ENCODE results near the gene DUSP28.

DUSP28 gene

GRCh38 chr2:240571314-240571973 lies 11.3 kb downstream of the DUSP28 start:
- Histone ChIP-seq H3K27ac (no peak overlapping the region), H3K4me3 (ENCODE audit: low read depth, low read length) (no peak overlapping the region), H3K36me3 (no peaks in the 10 kb centered on the region; the same call in 1 of the 2 replicates), H3K9me3 (ENCODE audit: severe bottlenecking) (no peaks in the 10 kb centered on the region), H3K27me3 (ENCODE audit: insufficient read depth, low read depth, severe bottlenecking) (no peaks in the 10 kb centered on the region)
- no peak for DNase-seq
- TF ChIP-seq CTCF (IDR thresholded peaks at IDR 0.05; ENCODE audit: low read depth, low read length), result no peak

GRCh38 chr2:240572141-240573031 lies 12.2 kb downstream of the DUSP28 start:
- DNase-seq, result no peak
- no peak for TF ChIP-seq CTCF (IDR thresholded peaks at IDR 0.05; ENCODE audit: low read depth, low read length)
- no peaks in the 10 kb centered on the region for H3K9me3 ChIP-seq (ENCODE audit: severe bottlenecking)
- H3K27ac ChIP-seq, result no peak overlapping the region
- peaks cover 8% of the 10 kb centered on the region; the same call in 1 of the 2 replicates for H3K36me3 ChIP-seq
- no peak overlapping the region for H3K4me3 ChIP-seq (ENCODE audit: low read depth, low read length)
- H3K27me3 ChIP-seq (ENCODE audit: insufficient read depth, low read depth, severe bottlenecking), result no peaks in the 10 kb centered on the region

- H3K27ac ChIP-seq, result no peak overlapping the region
- no peak overlapping the region for H3K4me3 ChIP-seq (ENCODE audit: low read depth, low read length)
- no peak for TF ChIP-seq CTCF (IDR thresholded peaks at IDR 0.05; ENCODE audit: low read depth, low read length)
- H3K36me3 ChIP-seq, result peaks cover 15% of the 10 kb centered on the region; the same call in 1 of the 2 replicates
- H3K9me3 ChIP-seq (ENCODE audit: severe bottlenecking), result no peaks in the 10 kb centered on the region
- no peaks in the 10 kb centered on the region for H3K27me3 ChIP-seq (ENCODE audit: insufficient read depth, low read depth, severe bottlenecking)
- no peak for DNase-seq
Observed at GRCh38 chr2:240573071-240573515, 12.9 kb downstream of the DUSP28 start.

- no peak for TF ChIP-seq CTCF (IDR thresholded peaks at IDR 0.05; ENCODE audit: low read depth, low read length)
- Histone ChIP-seq H3K27me3 (ENCODE audit: insufficient read depth, low read depth, severe bottlenecking) (no peaks in the 10 kb centered on the region), H3K36me3 (peaks cover 18% of the 10 kb centered on the region; the same call in 1 of the 2 replicates), H3K9me3 (ENCODE audit: severe bottlenecking) (no peaks in the 10 kb centered on the region), H3K27ac (no peak overlapping the region), H3K4me3 (ENCODE audit: low read depth, low read length) (no peak overlapping the region)
- no peak for DNase-seq
Observed at GRCh38 chr2:240573516-240574385, 13.6 kb downstream of the DUSP28 start.

GRCh38 chr2:240574386-240575100 lies 14.4 kb downstream of the DUSP28 start:
- Histone ChIP-seq H3K27ac (no peak overlapping the region), H3K9me3 (ENCODE audit: severe bottlenecking) (no peaks in the 10 kb centered on the region), H3K36me3 (peaks cover 18% of the 10 kb centered on the region; the same call in 1 of the 2 replicates), H3K4me3 (ENCODE audit: low read depth, low read length) (no peak overlapping the region), H3K27me3 (ENCODE audit: insufficient read depth, low read depth, severe bottlenecking) (no peaks in the 10 kb centered on the region)
- no peak for TF ChIP-seq CTCF (IDR thresholded peaks at IDR 0.05; ENCODE audit: low read depth, low read length)
- DNase-seq, result no peak
